ENCODE measurements around the gene TELO2.

DNA sequence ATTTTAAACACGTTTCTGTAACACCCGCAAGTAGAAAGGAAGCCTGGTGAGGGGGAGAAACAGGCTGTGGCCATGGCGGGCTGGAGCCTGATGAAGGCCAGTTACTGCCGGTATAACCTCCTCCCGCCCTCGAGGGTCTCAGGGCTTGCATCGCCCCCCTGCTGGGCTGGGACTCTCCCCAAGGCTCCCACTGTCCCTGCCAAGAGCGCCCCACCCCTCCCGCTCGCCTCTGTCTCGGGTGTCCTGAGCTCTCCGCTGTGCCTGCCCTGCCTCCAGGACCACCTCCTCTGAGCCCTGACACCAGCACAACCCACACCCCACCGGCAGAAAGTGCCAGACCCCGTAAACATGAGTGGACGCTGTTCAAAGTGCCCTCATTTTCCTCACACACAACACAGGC lies 59.0 kb downstream of the TELO2 start:
- TF ChIP-seq ZNF384 (IDR thresholded peaks at IDR 0.05), result no peak
- no peak for TF ChIP-seq SUZ12 (IDR thresholded peaks at IDR 0.05)
